DOHH2 (cell line): Measurements from ENCODE around the gene DENND1A.

Source experiments
- H3F3A ChIP-seq: fragments of 200-600 bp; sonication (generic), shearing (Covaris generic); 2 replicates; pipeline ENCODE4 v1.6.0; 2016; ENCODE audit warnings: antibody characterized with exemption, mild to moderate bottlenecking; ENCODE audit not compliant: control insufficient read depth, insufficient read depth
- H3K27ac ChIP-seq: fragments of 200-600 bp; sonication (generic); 2 replicates; pipeline ENCODE4 v1.5.1; 2014; ENCODE audit warnings: low read depth, mild to moderate bottlenecking, low read length, moderate library complexity
- H3K27me3 ChIP-seq: fragments of 200-600 bp; sonication (generic); 2 replicates; pipeline ENCODE4 v1.6.1; 2014; ENCODE audit warnings: mild to moderate bottlenecking, low read length, mixed read lengths; ENCODE audit not compliant: control insufficient read depth
- H3K36me3 ChIP-seq: fragments of 200-600 bp; sonication (generic); 2 replicates; pipeline ENCODE4 v1.6.1; 2014; ENCODE audit warnings: mild to moderate bottlenecking, low read length, moderate library complexity, mixed read lengths; ENCODE audit not compliant: control insufficient read depth
- H3K4me1 ChIP-seq: fragments of 200-600 bp; sonication (generic); 2 replicates; pipeline ENCODE4 v1.6.1; 2014; ENCODE audit warnings: mild to moderate bottlenecking, low read length, mixed read lengths; ENCODE audit not compliant: control insufficient read depth
- H3K4me2 ChIP-seq: fragments of 200-600 bp; sonication (generic); 2 replicates; pipeline ENCODE4 v1.6.0; 2014; ENCODE audit warnings: mild to moderate bottlenecking, low read length, moderate library complexity
- H3K4me3 ChIP-seq: fragments of 200-600 bp; sonication (generic); 2 replicates; pipeline ENCODE4 v1.5.1; 2014; ENCODE audit warnings: mild to moderate bottlenecking, low read length, mixed read lengths
- H3K79me2 ChIP-seq: fragments of 200-600 bp; sonication (generic); 2 replicates; pipeline ENCODE4 v1.6.1; 2014; ENCODE audit warnings: mild to moderate bottlenecking, low read length, mixed read lengths; ENCODE audit not compliant: control insufficient read depth
- H3K9me2 ChIP-seq: fragments of 200-600 bp; sonication (generic); replicated peaks from 2 replicates; pipeline ENCODE4 v1.6.1; 2014; ENCODE audit warnings: mild to moderate bottlenecking, low read length, mixed read lengths; ENCODE audit not compliant: control insufficient read depth
- H3K9me3 ChIP-seq: fragments of 200-600 bp; sonication (generic); 2 replicates; pipeline ENCODE4 v1.6.1; 2014; ENCODE audit warnings: antibody characterized with exemption, low read length, mixed read lengths; ENCODE audit not compliant: control insufficient read depth, insufficient read depth
- H4K20me1 ChIP-seq: fragments of 200-600 bp; sonication (generic); 2 replicates; pipeline ENCODE4 v1.6.0; 2014; ENCODE audit warnings: low read depth, mild to moderate bottlenecking, antibody characterized with exemption, low read length, moderate library complexity; ENCODE audit not compliant: control insufficient read depth, insufficient read depth
- CTCF ChIP-seq: fragments of 200-600 bp; sonication (generic); IDR thresholded peaks from one replicate; pipeline ENCODE4 v1.5.1; 2014; ENCODE audit warnings: antibody characterized with exemption, mild to moderate bottlenecking, low read depth, low read length; ENCODE audit not compliant: poor library complexity, severe bottlenecking
- EZH2phosphoT487 ChIP-seq: fragments of 200-600 bp; sonication (generic); IDR thresholded peaks from 2 replicates; pipeline ENCODE4 v1.6.1; 2017; ENCODE audit warnings: borderline replicate concordance, mild to moderate bottlenecking, antibody characterized with exemption, low read length, moderate library complexity, mixed read lengths

The DENND1A gene

GRCh38 chr9:123513554-123513953, 416.4 kb downstream of the DENND1A start:
- Histone ChIP-seq H3K27me3 (no peaks in the 10 kb centered on the region), H4K20me1 (no peaks in the 10 kb centered on the region), H3K4me2 (no peak overlapping the region), H3K79me2 (no peaks in the 10 kb centered on the region), H3K9me2 (no peaks in the 10 kb centered on the region), H3K36me3 (no peaks in the 10 kb centered on the region), H3K27ac (no peak overlapping the region), H3F3A (no peaks in the 10 kb centered on the region), H3K4me1 (no peaks in the 10 kb centered on the region), H3K4me3 (no peak overlapping the region), H3K9me3 (no peaks in the 10 kb centered on the region)
- no peak for TF ChIP-seq CTCF
- no peak for TF ChIP-seq EZH2phosphoT487

GRCh38 chr9:123511326-123512277, 418.3 kb downstream of the DENND1A start:
- Histone ChIP-seq H3K36me3 (no peaks in the 10 kb centered on the region), H3K9me3 (no peaks in the 10 kb centered on the region), H3K9me2 (no peaks in the 10 kb centered on the region), H3K27ac (no peak overlapping the region), H3K27me3 (no peaks in the 10 kb centered on the region), H3F3A (no peaks in the 10 kb centered on the region), H3K4me3 (no peak overlapping the region), H3K79me2 (no peaks in the 10 kb centered on the region), H3K4me2 (no peak overlapping the region), H4K20me1 (no peaks in the 10 kb centered on the region), H3K4me1 (no peaks in the 10 kb centered on the region)
- no peak for TF ChIP-seq EZH2phosphoT487
- TF ChIP-seq CTCF, result no peak

- no peaks in the 10 kb centered on the region for H3K9me2 ChIP-seq
- TF ChIP-seq EZH2phosphoT487, result no peak
- no peak for TF ChIP-seq CTCF
- no peak overlapping the region for H3K4me2 ChIP-seq
- no peaks in the 10 kb centered on the region for H3K36me3 ChIP-seq
- H3K27me3 ChIP-seq, result no peaks in the 10 kb centered on the region
- no peaks in the 10 kb centered on the region for H3K79me2 ChIP-seq
- no peak overlapping the region for H3K27ac ChIP-seq
- H3K4me1 ChIP-seq, result no peaks in the 10 kb centered on the region
- H3K9me3 ChIP-seq, result no peaks in the 10 kb centered on the region
- no peaks in the 10 kb centered on the region for H3F3A ChIP-seq
- H3K4me3 ChIP-seq, result no peak overlapping the region
- H4K20me1 ChIP-seq, result no peaks in the 10 kb centered on the region
Observed at GRCh38 chr9:123509646-123510045, 420.3 kb downstream of the DENND1A start.
